ENCODE results near the gene LCN15. TPM values are rescaled to one million over a fixed set of nuclear protein-coding genes. Genes with fewer than 3 reads are reported as not detected.

The LCN15 gene
- total and polyA plus RNA-seq, 4 donors, result not detected

GRCh38 chr9:136754626-136755301 lies 9.6 kb downstream of the LCN15 start:
- Histone ChIP-seq H3K36me3 (ENCODE audit: control insufficient read depth in 4 of 4, insufficient read depth in 3 of 4, low read depth in 1 of 4, low read length in 3 of 4) (no peaks in the 10 kb centered on the region), H3K4me3 (ENCODE audit: low read depth in 1 of 3, low read length in 3 of 3) (no peak overlapping the region), H3K9ac (ENCODE audit: low read depth in 1 of 2, low read length in 2 of 2) (no peak overlapping the region), H3K4me1 (ENCODE audit: control insufficient read depth in 4 of 4, insufficient read depth in 4 of 4, low read length in 3 of 4) (no peaks in the 10 kb centered on the region), H3K27me3 (ENCODE audit: control insufficient read depth in 4 of 4, insufficient read depth in 4 of 4, low read length in 3 of 4) (no peaks in the 10 kb centered on the region), H3K27ac (ENCODE audit: low read depth in 1 of 2, low read length in 2 of 2) (no peak overlapping the region), H3K9me3 (ENCODE audit: control insufficient read depth in 4 of 4, low read length in 3 of 4) (peaks cover 0 to 10% (median 1%) of the 10 kb centered on the region in 4 donors)
- no peak for TF ChIP-seq ZBTB33 (IDR thresholded peaks at IDR 0.05)
- no peak for TF ChIP-seq GABPA (IDR thresholded peaks at IDR 0.05 in 1 of 2, conservative IDR thresholded peaks at IDR 0.05 in 1 of 2)
- TF ChIP-seq HNF4G (IDR thresholded peaks at IDR 0.05), result no peak
- no peak for TF ChIP-seq YY1 (IDR thresholded peaks at IDR 0.05)
- no peak for TF ChIP-seq RXRA (IDR thresholded peaks at IDR 0.05)
- TF ChIP-seq EGR1 (IDR thresholded peaks at IDR 0.05; ENCODE audit: low read depth in 2 of 2), result no peak
- no peak for TF ChIP-seq FOXA2 (IDR thresholded peaks at IDR 0.05)
- no peak for TF ChIP-seq MAX (IDR thresholded peaks at IDR 0.05)
- no peak for TF ChIP-seq JUND (IDR thresholded peaks at IDR 0.05)
- TF ChIP-seq ATF3 (IDR thresholded peaks at IDR 0.05), result no peak
- TF ChIP-seq TAF1 (conservative IDR thresholded peaks at IDR 0.05), result no peak
- WGBS, result 90% methylated on average over 24 of the region's 24 CpGs
- no peak for DNase-seq (ENCODE audit: low spot score)

- H3K4me3 ChIP-seq (ENCODE audit: low read depth in 1 of 3, low read length in 3 of 3), result no peak overlapping the region
- H3K9ac ChIP-seq (ENCODE audit: low read depth in 1 of 2, low read length in 2 of 2), result no peak overlapping the region
- no peak overlapping the region for H3K27ac ChIP-seq (ENCODE audit: low read depth in 1 of 2, low read length in 2 of 2)
- DNase-seq (ENCODE audit: low spot score), result no peak
- peaks cover 0 to 10% (median 1%) of the 10 kb centered on the region in 4 donors for H3K9me3 ChIP-seq (ENCODE audit: control insufficient read depth in 4 of 4, low read length in 3 of 4)
- WGBS, result 77% methylated on average over 17 of the region's 17 CpGs
- H3K4me1 ChIP-seq (ENCODE audit: control insufficient read depth in 4 of 4, insufficient read depth in 4 of 4, low read length in 3 of 4), result no peaks in the 10 kb centered on the region
- no peak for TF ChIP-seq GABPA (IDR thresholded peaks at IDR 0.05 in 1 of 2, conservative IDR thresholded peaks at IDR 0.05 in 1 of 2)
- TF ChIP-seq YY1 (IDR thresholded peaks at IDR 0.05), result no peak
- TF ChIP-seq NR2F2 (IDR thresholded peaks at IDR 0.05), result no peak
- no peak for TF ChIP-seq JUND (IDR thresholded peaks at IDR 0.05)
- no peak for TF ChIP-seq TAF1 (conservative IDR thresholded peaks at IDR 0.05)
- no peak for TF ChIP-seq FOXA2 (IDR thresholded peaks at IDR 0.05)
- TF ChIP-seq HNF4A (conservative IDR thresholded peaks at IDR 0.05), result no peak
- TF ChIP-seq RAD21 (IDR thresholded peaks at IDR 0.05), result no peak
- TF ChIP-seq REST (IDR thresholded peaks at IDR 0.05), result no peak
- no peak for TF ChIP-seq SP1 (IDR thresholded peaks at IDR 0.05)
- no peak for TF ChIP-seq RXRA (IDR thresholded peaks at IDR 0.05)
- H3K36me3 ChIP-seq (ENCODE audit: control insufficient read depth in 4 of 4, insufficient read depth in 3 of 4, low read depth in 1 of 4, low read length in 3 of 4), result no peaks in the 10 kb centered on the region
- H3K27me3 ChIP-seq (ENCODE audit: control insufficient read depth in 4 of 4, insufficient read depth in 4 of 4, low read length in 3 of 4), result no peaks in the 10 kb centered on the region
Observed at GRCh38 chr9:136754059-136754572, 10.2 kb downstream of the LCN15 start.

Data from liver (tissue), 9 donors.